Mesenchymal stem cell (in vitro differentiated cells and primary cell): ENCODE measurements around the gene RMI2. TPM values are rescaled to one million over a fixed set of nuclear protein-coding genes. Genes with fewer than 3 reads are reported as not detected.

Experiments
- DNase-seq: peaks from one replicate; pipeline ENCODE4 v3.0.0-alpha.2; 2013
- H2AFZ ChIP-seq: one replicate; pipeline ENCODE4 v1.6.1; 2013; ENCODE audit warnings: low read depth, mild to moderate bottlenecking, control low read depth, inconsistent platforms, low read length, moderate library complexity
- H2AK5ac ChIP-seq: 2 replicates; pipeline ENCODE4 v1.6.1; 2013; ENCODE audit warnings: low read length, moderate library complexity, mild to moderate bottlenecking, inconsistent platforms; ENCODE audit not compliant: severe bottlenecking
- H2BK120ac ChIP-seq: one replicate; pipeline ENCODE4 v1.6.1; 2013; ENCODE audit warnings: low read depth, mild to moderate bottlenecking, inconsistent platforms, low read length, moderate library complexity
- H2BK12ac ChIP-seq, 2 experiments: one replicate each; pipeline ENCODE4 v1.6.1; 2013; ENCODE audit warnings: inconsistent platforms in 2 of 2, low read length in 2 of 2, mild to moderate bottlenecking in 2 of 2, moderate library complexity in 2 of 2, control low read depth in 1 of 2
- H2BK15ac ChIP-seq: one replicate; pipeline ENCODE4 v1.6.1; 2013; ENCODE audit warnings: mild to moderate bottlenecking, low read depth, inconsistent platforms; ENCODE audit not compliant: poor library complexity, severe bottlenecking
- H2BK5ac ChIP-seq: 2 replicates; pipeline ENCODE4 v1.6.1; 2013; ENCODE audit warnings: low read depth, mild to moderate bottlenecking, low read length, control low read depth, inconsistent platforms; ENCODE audit not compliant: poor library complexity, severe bottlenecking
- H3K14ac ChIP-seq, 2 experiments: one replicate each; pipeline ENCODE4 v1.6.1; 2013; ENCODE audit warnings: inconsistent platforms in 2 of 2, low read length in 2 of 2, control low read depth in 1 of 2, mild to moderate bottlenecking in 1 of 2, moderate library complexity in 1 of 2
- H3K18ac ChIP-seq, 2 experiments: one replicate each; pipeline ENCODE4 v1.6.1; 2013; ENCODE audit warnings: inconsistent platforms in 2 of 2, low read length in 2 of 2, control low read depth in 1 of 2, low read depth in 1 of 2, mild to moderate bottlenecking in 1 of 2
- H3K23ac ChIP-seq, 2 experiments: one replicate each; pipeline ENCODE4 v1.6.1; 2013; ENCODE audit warnings: inconsistent platforms in 2 of 2, low read length in 2 of 2, mild to moderate bottlenecking in 2 of 2, moderate library complexity in 2 of 2, control low read depth in 1 of 2
- H3K27ac ChIP-seq: 2 replicates; pipeline ENCODE4 v1.5.1; 2013; ENCODE audit warnings: mild to moderate bottlenecking, moderate library complexity, low read length, control low read depth, inconsistent platforms; ENCODE audit not compliant: poor library complexity, severe bottlenecking
- H3K27me3 ChIP-seq, 2 experiments: 2 replicates each; pipeline versions ENCODE4 v1.6.1 to v1.7.0; 2013; ENCODE audit warnings: low read length in 2 of 2, mild to moderate bottlenecking in 2 of 2, moderate library complexity in 2 of 2, control low read depth in 1 of 2, inconsistent platforms in 1 of 2; ENCODE audit not compliant: control insufficient read depth in 1 of 2, insufficient read depth in 1 of 2
- H3K36me3 ChIP-seq, 2 experiments: 2 replicates each; pipeline versions ENCODE4 v1.6.1 to v1.7.0; 2013; ENCODE audit warnings: low read length in 2 of 2, control low read depth in 1 of 2, inconsistent platforms in 1 of 2, low read depth in 1 of 2, mild to moderate bottlenecking in 1 of 2; ENCODE audit not compliant: insufficient read depth in 2 of 2, control insufficient read depth in 1 of 2
- H3K4ac ChIP-seq, 2 experiments: one replicate each; pipeline ENCODE4 v1.6.1; 2013; ENCODE audit warnings: inconsistent platforms in 2 of 2, low read length in 2 of 2, mild to moderate bottlenecking in 2 of 2, moderate library complexity in 2 of 2, control low read depth in 1 of 2, low read depth in 1 of 2
- H3K4me1 ChIP-seq: 2 replicates; pipeline ENCODE4 v1.6.1; 2013; ENCODE audit warnings: low read depth, low read length, control low read depth; ENCODE audit not compliant: control insufficient read depth, insufficient read depth
- H3K4me2 ChIP-seq: 2 replicates; pipeline ENCODE4 v1.6.1; 2013; ENCODE audit warnings: low read length, mild to moderate bottlenecking, inconsistent platforms; ENCODE audit not compliant: poor library complexity, severe bottlenecking
- H3K4me3 ChIP-seq, 2 experiments: 2 replicates each; pipeline versions ENCODE4 v1.5.1 to v1.7.0; 2013; ENCODE audit warnings: low read length in 2 of 2, mild to moderate bottlenecking in 2 of 2, control low read depth in 1 of 2, low read depth in 1 of 2; ENCODE audit not compliant: insufficient read depth in 1 of 2
- H3K79me1 ChIP-seq: replicated peaks from 2 replicates; pipeline ENCODE4 v1.6.1; 2013; ENCODE audit warnings: mild to moderate bottlenecking, control low read depth, low read length, inconsistent platforms; ENCODE audit not compliant: poor library complexity, severe bottlenecking
- H3K9ac ChIP-seq: 2 replicates; pipeline ENCODE4 v1.7.0; 2013; ENCODE audit warnings: mild to moderate bottlenecking, low read length, moderate library complexity
- H3K9me3 ChIP-seq: 2 replicates; pipeline ENCODE4 v1.7.0; 2013; ENCODE audit warnings: mild to moderate bottlenecking, low read length; ENCODE audit not compliant: control insufficient read depth
- H4K8ac ChIP-seq: one replicate; pipeline ENCODE4 v1.6.1; 2013; ENCODE audit warnings: inconsistent platforms, mild to moderate bottlenecking, low read length, moderate library complexity
- H4K91ac ChIP-seq: one replicate; pipeline ENCODE4 v1.6.1; 2013; ENCODE audit warnings: mild to moderate bottlenecking, low read length, inconsistent platforms
- WGBS: methylation state at CpG from one replicate; pipeline ENCODE4 v1.1.7; 2013; ENCODE audit warnings: mixed read lengths; 5-methylcytosine and 5-hydroxymethylcytosine counted together
- polyA plus RNA-seq, 2 experiments: library from polyadenylated mRNA; stranded (reverse); fragments of 200-250 nt; gene quantifications; one replicate each; pipeline ENCODE4 v1.2.3, GENCODE V29; 2013

The RMI2 gene
- polyA plus RNA-seq (2013, experiment 1 of 2), result 4.6 TPM
- polyA plus RNA-seq (2013, experiment 2 of 2), result 4.4 TPM

DNA sequence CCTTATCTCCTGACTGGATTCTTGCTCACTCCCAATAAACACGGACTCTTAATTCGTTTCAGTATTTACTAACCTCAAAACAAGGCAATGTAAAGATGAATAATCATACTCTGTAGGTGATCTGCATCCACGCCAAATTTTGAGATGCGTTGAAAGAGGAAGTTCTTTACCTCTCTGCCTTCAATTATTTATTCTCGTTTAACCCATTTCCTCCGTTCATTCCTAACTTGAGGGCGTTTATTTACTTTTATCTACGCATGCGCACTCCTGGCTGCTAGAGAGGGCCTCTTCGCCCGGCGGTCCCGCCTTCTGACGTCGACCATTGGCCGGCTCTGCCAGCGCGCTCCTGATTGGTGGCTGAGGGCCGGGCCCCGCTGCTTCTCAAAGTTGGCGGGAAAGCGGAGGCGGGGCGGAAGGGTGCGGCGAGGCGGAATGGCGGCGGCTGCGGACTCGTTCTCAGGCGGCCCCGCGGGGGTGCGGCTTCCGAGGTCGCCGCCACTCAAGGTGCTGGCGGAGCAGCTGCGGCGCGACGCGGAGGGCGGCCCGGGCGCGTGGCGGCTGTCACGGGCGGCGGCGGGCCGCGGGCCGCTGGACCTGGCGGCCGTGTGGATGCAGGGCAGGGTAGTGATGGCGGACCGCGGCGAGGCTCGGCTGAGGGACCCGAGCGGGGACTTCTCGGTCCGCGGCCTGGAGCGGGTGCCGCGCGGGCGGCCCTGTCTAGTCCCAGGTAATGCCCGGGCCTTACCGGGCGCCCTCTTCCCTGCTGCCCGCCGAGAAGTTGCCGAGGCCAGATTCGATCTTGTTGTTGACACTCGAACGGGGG lies at the start of gene RMI2:
Gene RMI2 (plus strand): TSS at position 420 of the 823 bp plus-strand sequence. CDS start 13 bp downstream, at position 433.
- H2BK5ac ChIP-seq, result no peak within 1 kb of the TSS
- H3K4ac ChIP-seq, result peak within 1 kb of the TSS; percentile 26 to 76
- no peak within 1 kb of the TSS for H3K18ac ChIP-seq
- H2AK5ac ChIP-seq, result no peak within 1 kb of the TSS
- H2BK15ac ChIP-seq, result no peak within 1 kb of the TSS
- peak within 1 kb of the TSS; percentile 95 for H3K4me2 ChIP-seq
- peak within 1 kb of the TSS; percentile 80 to 81 for H3K4me3 ChIP-seq
- peaks cover 16% of the 10 kb centered on the region for H3K4me1 ChIP-seq
- H3K9me3 ChIP-seq, result no peaks in the 10 kb centered on the region
- H3K9ac ChIP-seq, result peak within 1 kb of the TSS; percentile 83
- H2BK120ac ChIP-seq, result peak within 1 kb of the TSS; percentile 1
- H4K8ac ChIP-seq, result peak within 1 kb of the TSS; percentile 71
- H3K79me1 ChIP-seq, result peaks cover 22% of the 10 kb centered on the region
- peak within 1 kb of the TSS; percentile 99 for H2AFZ ChIP-seq
- no peak within 1 kb of the TSS for H3K27ac ChIP-seq
- H3K23ac ChIP-seq, result peak within 1 kb of the TSS in 1 of 2 experiments; percentile 68
- H3K14ac ChIP-seq, result no peak within 1 kb of the TSS
- under 1% methylated on average over 79 of the region's 82 CpGs for WGBS
- DNase-seq, result peak; percentile 94
- no peaks in the 10 kb centered on the region for H3K27me3 ChIP-seq
- H3K36me3 ChIP-seq, result no peaks in the 10 kb centered on the region
- H2BK12ac ChIP-seq, result no peak within 1 kb of the TSS
- H4K91ac ChIP-seq, result peak within 1 kb of the TSS; percentile 66

DNA sequence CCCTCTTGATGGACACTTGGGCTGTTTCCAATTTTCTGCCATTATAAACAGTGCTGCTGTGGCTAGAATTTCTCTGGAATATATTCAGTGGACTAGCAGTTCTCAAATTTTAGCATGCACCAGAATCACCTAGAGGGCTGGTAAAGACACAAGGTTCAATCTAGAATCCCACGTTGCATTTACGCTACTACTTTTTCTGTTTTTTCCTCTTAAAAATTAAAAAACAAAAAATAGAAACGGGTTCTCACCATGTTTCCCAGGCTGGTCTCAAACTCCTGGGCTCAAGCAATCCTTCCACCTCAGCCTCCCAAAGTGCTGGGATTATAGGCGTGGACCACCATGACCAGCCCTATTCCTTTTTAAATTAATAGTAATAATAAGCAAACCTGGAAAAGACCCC lies 49.6 kb upstream of the RMI2 start:
- no peak overlapping the region for H2BK15ac ChIP-seq
- H3K27me3 ChIP-seq, result peaks cover 0 to 17% of the 10 kb centered on the region in 2 experiments
- WGBS, result 96% methylated on average over 4 of the region's 4 CpGs
- H4K8ac ChIP-seq, result no peak overlapping the region
- no peak for DNase-seq
- H3K4me2 ChIP-seq, result no peak overlapping the region
- H3K9me3 ChIP-seq, result no peaks in the 10 kb centered on the region
- H3K4ac ChIP-seq, result no peak overlapping the region
- no peak overlapping the region for H2BK12ac ChIP-seq
- no peaks in the 10 kb centered on the region for H3K36me3 ChIP-seq
- H3K4me3 ChIP-seq, result no peak overlapping the region
- peaks cover 19% of the 10 kb centered on the region for H3K4me1 ChIP-seq
- H3K9ac ChIP-seq, result no peak overlapping the region
- no peak overlapping the region for H2BK5ac ChIP-seq
- H3K23ac ChIP-seq, result no peak overlapping the region
- H2BK120ac ChIP-seq, result no peak overlapping the region
- no peaks in the 10 kb centered on the region for H3K79me1 ChIP-seq
- H3K18ac ChIP-seq, result no peak overlapping the region
- no peak overlapping the region for H2AK5ac ChIP-seq
- no peak overlapping the region for H3K27ac ChIP-seq
- no peak overlapping the region for H4K91ac ChIP-seq
- no peak overlapping the region for H3K14ac ChIP-seq
- no peak overlapping the region for H2AFZ ChIP-seq

DNA sequence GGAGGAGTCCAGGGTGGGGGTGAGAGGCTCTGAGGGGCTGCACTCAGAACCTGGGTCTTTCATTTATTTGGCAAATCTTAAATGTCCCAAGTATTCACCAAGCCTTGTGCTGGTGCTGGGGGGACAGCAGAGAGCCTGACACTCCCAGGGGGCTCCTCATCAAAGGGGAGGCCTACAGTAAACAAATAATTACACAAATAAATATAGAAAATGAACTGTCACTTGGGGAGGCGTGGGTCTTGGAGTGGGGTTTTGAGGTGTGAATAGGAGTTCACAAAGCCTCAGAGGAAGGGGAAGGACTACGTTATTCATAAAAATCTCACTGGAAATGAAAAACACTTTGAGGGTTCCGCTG lies 48.9 kb upstream of the RMI2 start:
- H3K4me1 ChIP-seq, result peaks cover 18% of the 10 kb centered on the region
- H2BK120ac ChIP-seq, result no peak overlapping the region
- 97% methylated on average over 3 of the region's 3 CpGs for WGBS
- H3K23ac ChIP-seq, result no peak overlapping the region
- H3K14ac ChIP-seq, result no peak overlapping the region
- no peak overlapping the region for H3K9ac ChIP-seq
- H2BK15ac ChIP-seq, result peak overlapping the region; percentile 50
- no peaks in the 10 kb centered on the region for H3K9me3 ChIP-seq
- DNase-seq, result no peak
- no peaks in the 10 kb centered on the region for H3K79me1 ChIP-seq
- peak overlapping the region; percentile 23 for H3K4me2 ChIP-seq
- no peak overlapping the region for H4K8ac ChIP-seq
- H4K91ac ChIP-seq, result no peak overlapping the region
- H2BK12ac ChIP-seq, result peak overlapping the region in 1 of 2 experiments; percentile 25
- no peak overlapping the region for H3K4ac ChIP-seq
- peaks cover 0 to 12% of the 10 kb centered on the region in 2 experiments for H3K27me3 ChIP-seq
- no peak overlapping the region for H3K18ac ChIP-seq
- H2AK5ac ChIP-seq, result peak overlapping the region; percentile 80
- no peak overlapping the region for H3K4me3 ChIP-seq
- no peaks in the 10 kb centered on the region for H3K36me3 ChIP-seq
- no peak overlapping the region for H2BK5ac ChIP-seq
- peak overlapping the region; percentile 8 for H3K27ac ChIP-seq
- H2AFZ ChIP-seq, result no peak overlapping the region

DNA sequence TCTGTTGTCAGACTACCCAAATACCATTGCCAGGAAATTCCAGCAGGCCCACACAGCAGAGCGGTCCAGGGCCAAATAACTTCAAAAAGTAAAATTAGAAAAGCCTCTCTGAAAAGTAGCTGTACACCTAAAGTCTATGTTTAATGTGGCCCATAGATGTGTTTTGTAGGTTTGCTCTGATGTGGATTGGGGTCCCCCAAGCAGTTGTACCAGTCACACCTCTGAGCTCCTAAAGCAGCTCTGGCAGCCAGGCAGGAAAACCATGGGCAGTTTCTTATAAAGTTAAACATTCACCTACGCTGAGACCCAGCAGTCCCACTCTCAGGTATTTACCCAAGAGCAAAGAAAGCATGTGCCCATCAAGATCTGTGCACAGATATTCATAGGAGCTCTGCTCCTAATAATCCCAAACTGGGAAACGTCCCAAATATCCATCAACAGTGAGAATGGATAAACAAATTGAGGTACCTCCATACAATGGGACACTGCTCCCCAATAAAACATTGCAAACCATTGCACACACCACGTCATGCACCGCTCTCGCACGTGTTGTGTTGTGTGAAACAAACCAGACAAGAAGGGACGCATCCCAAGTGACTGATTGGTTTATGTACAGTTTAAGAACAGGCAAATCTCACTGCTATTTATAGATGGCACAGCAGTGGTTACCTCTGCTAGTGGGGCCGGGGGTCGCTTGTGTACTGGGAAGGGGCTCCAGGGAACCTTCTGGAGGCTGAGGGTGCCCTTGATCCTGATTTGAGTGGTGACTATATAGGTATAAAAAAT lies 48.4 kb upstream of the RMI2 start:
- Histone ChIP-seq H3K18ac (peak overlapping the region in 1 of 2 experiments; percentile 2), H3K79me1 (no peaks in the 10 kb centered on the region), H3K27ac (peak overlapping the region; percentile 31), H3K36me3 (no peaks in the 10 kb centered on the region), H2BK120ac (no peak overlapping the region), H2BK15ac (no peak overlapping the region), H3K14ac (no peak overlapping the region), H3K4me2 (peak overlapping the region; percentile 23), H3K4me1 (peaks cover 18% of the 10 kb centered on the region), H3K23ac (no peak overlapping the region), H4K91ac (no peak overlapping the region), H3K4me3 (peak overlapping the region in 1 of 2 experiments; percentile 47), H2AK5ac (no peak overlapping the region), H2BK5ac (no peak overlapping the region), H2AFZ (no peak overlapping the region), H3K9ac (no peak overlapping the region), H3K4ac (no peak overlapping the region), H2BK12ac (no peak overlapping the region), H3K9me3 (no peaks in the 10 kb centered on the region), H4K8ac (no peak overlapping the region), H3K27me3 (peaks cover 0 to 6% of the 10 kb centered on the region in 2 experiments)
- peak; percentile 35 for DNase-seq
- WGBS, result 60% methylated on average over 8 of the region's 10 CpGs
